Measurements from ENCODE around the gene TRIM44.

The TRIM44 gene

GRCh38 chr11:35804451-35805040, 142.0 kb downstream of the TRIM44 start:
- in situ Hi-C loops (cut with MboI; ENCODE audit: low pct_unique_long_range_greater_than_20kb, low sequenced_read_pairs, unreplicated experiment): loop anchor here (25.0 kb wide), 1 partner anchor 458 kb away; no protein-coding TSS in a partner anchor
- no peak for TF ChIP-seq CTCF (IDR thresholded peaks at IDR 0.05; ENCODE audit: extremely low read depth, insufficient read depth, missing control alignments)
- DNase-seq (ENCODE audit: low spot score): no peak

DNA sequence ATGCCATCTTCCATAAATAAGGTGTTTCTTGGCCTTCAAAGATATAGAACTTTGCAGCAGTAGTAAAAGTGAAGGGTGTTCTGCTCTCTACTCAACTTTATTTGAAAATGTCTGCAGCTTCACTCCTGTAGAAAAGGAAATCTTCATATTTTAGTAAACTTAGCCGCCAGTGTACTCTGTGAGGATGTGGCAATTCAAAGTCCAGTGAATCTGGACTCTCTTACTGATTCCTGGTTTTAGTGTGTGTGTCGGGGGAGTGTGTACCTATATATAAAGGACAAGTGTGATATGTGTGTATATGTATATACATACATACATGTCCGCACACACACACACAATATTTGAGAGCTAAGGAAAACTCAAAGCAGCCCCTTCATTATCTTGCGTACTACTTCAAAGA, 147.0 kb downstream of the TRIM44 start:
- in situ Hi-C loops (cut with MboI; ENCODE audit: low pct_unique_long_range_greater_than_20kb, low sequenced_read_pairs, unreplicated experiment): loop anchor here (25.0 kb wide), 1 partner anchor 453 kb away; no protein-coding TSS in a partner anchor
- no peak for TF ChIP-seq CTCF (IDR thresholded peaks at IDR 0.05; ENCODE audit: extremely low read depth, insufficient read depth, missing control alignments)
- no peak for DNase-seq (ENCODE audit: low spot score)

DNA sequence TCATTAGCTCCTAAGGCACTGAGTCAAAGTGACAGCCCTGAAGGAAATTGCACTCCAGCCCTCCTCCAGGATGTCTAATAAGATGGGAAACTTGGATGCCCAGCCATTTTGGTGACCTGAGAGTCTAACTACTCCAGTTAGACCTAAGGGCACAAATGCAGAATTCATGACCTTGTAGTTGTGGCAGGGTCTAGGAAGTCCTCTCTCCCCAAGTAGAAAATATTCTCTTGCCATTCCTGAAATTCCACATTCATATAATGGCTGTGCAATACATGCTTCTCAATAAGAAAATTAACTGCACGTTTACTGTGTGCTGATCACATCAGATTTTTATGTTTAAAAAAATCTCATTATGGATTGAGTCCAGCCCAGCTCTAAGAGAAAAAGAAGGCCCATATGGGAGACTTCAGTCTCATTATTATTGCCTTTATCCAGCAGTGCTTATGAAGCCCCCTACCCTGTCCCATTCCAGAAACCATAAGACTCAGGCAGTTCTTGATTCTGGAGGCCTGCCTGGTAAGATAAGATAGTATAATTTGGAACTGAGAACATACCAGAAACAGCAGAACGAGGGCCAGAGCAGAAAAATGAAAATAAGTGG, 147.6 kb downstream of the TRIM44 start:
- in situ Hi-C loops (cut with MboI; ENCODE audit: low pct_unique_long_range_greater_than_20kb, low sequenced_read_pairs, unreplicated experiment): loop anchor here (25.0 kb wide), 1 partner anchor 452 kb away; no protein-coding TSS in a partner anchor
- no peak for DNase-seq (ENCODE audit: low spot score)
- no peak for TF ChIP-seq CTCF (IDR thresholded peaks at IDR 0.05; ENCODE audit: extremely low read depth, insufficient read depth, missing control alignments)

- no peak for DNase-seq (ENCODE audit: low spot score)
- in situ Hi-C loops (cut with MboI; ENCODE audit: low pct_unique_long_range_greater_than_20kb, low sequenced_read_pairs, unreplicated experiment): loop anchor here (25.0 kb wide), 1 partner anchor 451 kb away; no protein-coding TSS in a partner anchor
- TF ChIP-seq CTCF (IDR thresholded peaks at IDR 0.05; ENCODE audit: extremely low read depth, insufficient read depth, missing control alignments): no peak
Measured at GRCh38 chr11:35811783-35812182, 149.2 kb downstream of the TRIM44 start.

DNA sequence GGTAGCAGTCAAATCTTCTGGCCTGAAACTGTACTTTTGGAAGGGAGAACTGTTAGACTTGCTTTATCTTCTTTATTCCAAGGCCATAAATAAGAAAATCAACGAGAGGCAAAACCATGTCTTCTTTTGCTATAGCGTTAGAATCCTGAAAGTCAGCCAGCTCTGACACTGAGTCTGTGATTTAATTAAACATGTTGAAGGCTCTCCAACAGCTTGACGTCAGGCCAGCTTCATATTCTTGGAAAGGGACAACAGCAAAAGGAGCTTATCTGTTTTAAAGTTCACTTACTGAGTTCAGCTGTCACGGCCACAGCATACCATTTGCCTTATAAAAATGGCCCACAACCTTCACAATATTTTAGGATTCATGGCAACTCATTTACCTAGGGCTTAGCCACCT, 150.3 kb downstream of the TRIM44 start:
- in situ Hi-C loops (cut with MboI; ENCODE audit: low pct_unique_long_range_greater_than_20kb, low sequenced_read_pairs, unreplicated experiment): loop anchor here (25.0 kb wide), 1 partner anchor 449 kb away; no protein-coding TSS in a partner anchor
- TF ChIP-seq CTCF (IDR thresholded peaks at IDR 0.05; ENCODE audit: extremely low read depth, insufficient read depth, missing control alignments): no peak
- no peak for DNase-seq (ENCODE audit: low spot score)

GRCh38 chr11:35814081-35814695, 151.6 kb downstream of the TRIM44 start:
- DNase-seq (ENCODE audit: low spot score): no peak
- TF ChIP-seq CTCF (IDR thresholded peaks at IDR 0.05; ENCODE audit: extremely low read depth, insufficient read depth, missing control alignments): no peak
- in situ Hi-C loops (cut with MboI; ENCODE audit: low pct_unique_long_range_greater_than_20kb, low sequenced_read_pairs, unreplicated experiment): loop anchor here (25.0 kb wide), 1 partner anchor 448 kb away; no protein-coding TSS in a partner anchor

Measured in GM13977 (cell line).